GM12891 (cell line): ENCODE measurements around the gene CAMK1D.
A peak's percentile ranks its signal among the peaks of the same experiment; 100 is the strongest.

Experiments used
- DNase-seq: peaks from one replicate; pipeline ENCODE4 v3.0.0; 2011; ENCODE audit warnings: low spot score; ENCODE audit not compliant: insufficient read length
- FAIRE-seq: peaks from 2 replicates; lab custom pipeline; 2011; peaks lifted over from hg19 to GRCh38; lab: Jason Lieb, UNC
- PAX5 ChIP-seq: IDR thresholded peaks from 2 replicates; pipeline ENCODE4 v1.6.1; 2011; ENCODE audit warnings: low read length, moderate library complexity, mild to moderate bottlenecking; ENCODE audit not compliant: insufficient read depth, severe bottlenecking
- POLR2A ChIP-seq: IDR thresholded peaks from 2 replicates; pipeline ENCODE4 v1.6.1; 2011; ENCODE audit warnings: low read depth, low read length, control low read depth
- POLR2AphosphoS5 ChIP-seq: IDR thresholded peaks from 2 replicates; pipeline ENCODE4 v1.6.1; 2011; ENCODE audit warnings: low read depth, low read length, control low read depth
- POU2F2 ChIP-seq: IDR thresholded peaks from 2 replicates; pipeline ENCODE4 v1.6.1; 2011; ENCODE audit warnings: low read depth, mild to moderate bottlenecking, control low read depth, low read length, moderate library complexity
- SPI1 ChIP-seq: IDR thresholded peaks from 2 replicates; pipeline ENCODE4 v1.6.1; 2011; ENCODE audit warnings: low read depth, low read length, control low read depth
- TAF1 ChIP-seq: IDR thresholded peaks from 2 replicates; pipeline ENCODE4 v1.6.1; 2011; ENCODE audit warnings: low read depth, low read length, control low read depth

Gene CAMK1D

GRCh38 chr10:12780634-12781601, 431.6 kb downstream of the CAMK1D start:
- DNase-seq (no peak), FAIRE-seq (no peak)
- no peak for TF ChIP-seq POU2F2
- no peak for TF ChIP-seq TAF1
- no peak for TF ChIP-seq SPI1
- TF ChIP-seq POLR2A: no peak
- TF ChIP-seq POLR2AphosphoS5: no peak
- TF ChIP-seq PAX5: no peak

- FAIRE-seq (no peak), DNase-seq (no peak)
- TF ChIP-seq TAF1 (no peak), POU2F2 (no peak), SPI1 (no peak), POLR2AphosphoS5 (no peak), POLR2A (no peak), PAX5 (no peak)
Observed at GRCh38 chr10:12781976-12782375, 432.6 kb downstream of the CAMK1D start.

- DNase-seq (peak; percentile 22), FAIRE-seq (peak; percentile 61)
- TF ChIP-seq POLR2AphosphoS5 (no peak), SPI1 (peak; percentile 39)
Observed at GRCh38 chr10:12782537-12782936, 433.2 kb downstream of the CAMK1D start.

GRCh38 chr10:12783293-12783692, 433.9 kb downstream of the CAMK1D start:
- no peak for FAIRE-seq
- DNase-seq: no peak
- TF ChIP-seq POU2F2 (no peak), SPI1 (no peak), POLR2AphosphoS5 (no peak), POLR2A (no peak), TAF1 (no peak), PAX5 (no peak)

- TF ChIP-seq POLR2AphosphoS5 (no peak), SPI1 (no peak), TAF1 (no peak), POLR2A (no peak), POU2F2 (no peak), PAX5 (no peak)
- FAIRE-seq: no peak
- no peak for DNase-seq
Observed at GRCh38 chr10:12784646-12785045, 435.3 kb downstream of the CAMK1D start.

- TF ChIP-seq POLR2A: no peak
- no peak for TF ChIP-seq POLR2AphosphoS5
- TF ChIP-seq SPI1: no peak
- no peak for TF ChIP-seq TAF1
- no peak for TF ChIP-seq PAX5
- TF ChIP-seq POU2F2: no peak
- FAIRE-seq: no peak
Observed at GRCh38 chr10:12785415-12785831, 436.1 kb downstream of the CAMK1D start.

GRCh38 chr10:12787297-12787696, 437.9 kb downstream of the CAMK1D start:
- DNase-seq: no peak
- no peak for TF ChIP-seq PAX5
- no peak for TF ChIP-seq TAF1
- TF ChIP-seq POU2F2: no peak
- no peak for TF ChIP-seq POLR2AphosphoS5
- TF ChIP-seq SPI1: no peak
- no peak for FAIRE-seq

More at GRCh38 chr10:12785415-12785831, 436.1 kb downstream of the CAMK1D start:
- DNase-seq: no peak

- TF ChIP-seq TAF1 (no peak), POLR2AphosphoS5 (no peak)
- DNase-seq (no peak), FAIRE-seq (no peak)
Observed at GRCh38 chr10:12788277-12788676, 438.9 kb downstream of the CAMK1D start.

GRCh38 chr10:12790270-12790669, 440.9 kb downstream of the CAMK1D start:
- TF ChIP-seq TAF1 (no peak), POLR2AphosphoS5 (no peak), PAX5 (no peak), SPI1 (no peak), POLR2A (no peak), POU2F2 (no peak)
- FAIRE-seq (no peak), DNase-seq (no peak)

GRCh38 chr10:12791728-12792127, 442.4 kb downstream of the CAMK1D start:
- FAIRE-seq (no peak), DNase-seq (no peak)
- TF ChIP-seq POLR2AphosphoS5: no peak
- TF ChIP-seq TAF1: no peak
- TF ChIP-seq POLR2A: no peak
- TF ChIP-seq POU2F2: no peak
- no peak for TF ChIP-seq SPI1
- TF ChIP-seq PAX5: no peak
